ENCODE measurements around the gene TXK.
A peak's percentile ranks its signal among the peaks of the same experiment; 100 is the strongest.

Gene TXK

GRCh38 chr4:48081196-48081595, 52.9 kb downstream of the TXK start:
- in situ Hi-C loops (cut with HindIII; ENCODE audit: low pct_unique_long_range_greater_than_20kb, low sequenced_read_pairs) = no loop called here
- no peak for DNase-seq (ENCODE audit: low read depth in 1 of 2, low spot score in 1 of 2)
- no peak for TF ChIP-seq JUND (IDR thresholded peaks at IDR 0.05; ENCODE audit: low read depth)

GRCh38 chr4:48079972-48080391, 54.1 kb downstream of the TXK start:
- TF ChIP-seq JUND (IDR thresholded peaks at IDR 0.05; ENCODE audit: low read depth) = no peak
- DNase-seq (ENCODE audit: low read depth in 1 of 2, low spot score in 1 of 2) = peak in 1 of 2 experiments; percentile 18
- in situ Hi-C loops (cut with HindIII; ENCODE audit: low pct_unique_long_range_greater_than_20kb, low sequenced_read_pairs) = no loop called here

- in situ Hi-C loops (cut with HindIII; ENCODE audit: low pct_unique_long_range_greater_than_20kb, low sequenced_read_pairs) = no loop called here
- no peak for TF ChIP-seq JUND (IDR thresholded peaks at IDR 0.05; ENCODE audit: low read depth)
- DNase-seq (ENCODE audit: low read depth in 1 of 2, low spot score in 1 of 2) = no peak
These were observed 55.0 kb downstream of the TXK start for GRCh38 chr4:48078862-48079655.

- no peak for DNase-seq (ENCODE audit: low read depth in 1 of 2, low spot score in 1 of 2)
- in situ Hi-C loops (cut with HindIII; ENCODE audit: low pct_unique_long_range_greater_than_20kb, low sequenced_read_pairs) = no loop called here
- no peak for TF ChIP-seq JUND (IDR thresholded peaks at IDR 0.05; ENCODE audit: low read depth)
These were observed 55.6 kb downstream of the TXK start for GRCh38 chr4:48078425-48078824.

GRCh38 chr4:48074657-48075056, 59.4 kb downstream of the TXK start:
- no peak for DNase-seq (ENCODE audit: low read depth in 1 of 2, low spot score in 1 of 2)
- no peak for TF ChIP-seq JUND (IDR thresholded peaks at IDR 0.05; ENCODE audit: low read depth)
- in situ Hi-C loops (cut with HindIII; ENCODE audit: low pct_unique_long_range_greater_than_20kb, low sequenced_read_pairs) = no loop called here

GRCh38 chr4:48073567-48074103, 60.4 kb downstream of the TXK start:
- no peak for DNase-seq (ENCODE audit: low read depth in 1 of 2, low spot score in 1 of 2)
- TF ChIP-seq JUND (IDR thresholded peaks at IDR 0.05; ENCODE audit: low read depth) = no peak
- in situ Hi-C loops (cut with HindIII; ENCODE audit: low pct_unique_long_range_greater_than_20kb, low sequenced_read_pairs) = no loop called here

GRCh38 chr4:48071191-48071590, 62.9 kb downstream of the TXK start:
- no peak for TF ChIP-seq JUND (IDR thresholded peaks at IDR 0.05; ENCODE audit: low read depth)
- in situ Hi-C loops (cut with HindIII; ENCODE audit: low pct_unique_long_range_greater_than_20kb, low sequenced_read_pairs) = no loop called here
- DNase-seq (ENCODE audit: low read depth in 1 of 2, low spot score in 1 of 2) = no peak

GRCh38 chr4:48069026-48069425, 65.0 kb downstream of the TXK start:
- no peak for TF ChIP-seq JUND (IDR thresholded peaks at IDR 0.05; ENCODE audit: low read depth)
- no peak for DNase-seq (ENCODE audit: low read depth in 1 of 2, low spot score in 1 of 2)
- in situ Hi-C loops (cut with HindIII; ENCODE audit: low pct_unique_long_range_greater_than_20kb, low sequenced_read_pairs) = no loop called here

- no peak for DNase-seq (ENCODE audit: low read depth in 1 of 2, low spot score in 1 of 2)
- no peak for TF ChIP-seq JUND (IDR thresholded peaks at IDR 0.05; ENCODE audit: low read depth)
- in situ Hi-C loops (cut with HindIII; ENCODE audit: low pct_unique_long_range_greater_than_20kb, low sequenced_read_pairs) = no loop called here
These were observed 65.9 kb downstream of the TXK start for GRCh38 chr4:48068182-48068581.

- in situ Hi-C loops (cut with HindIII; ENCODE audit: low pct_unique_long_range_greater_than_20kb, low sequenced_read_pairs) = no loop called here
- DNase-seq (ENCODE audit: low read depth in 1 of 2, low spot score in 1 of 2) = no peak
- TF ChIP-seq JUND (IDR thresholded peaks at IDR 0.05; ENCODE audit: low read depth) = no peak
These were observed 66.5 kb downstream of the TXK start for GRCh38 chr4:48067536-48067935.

GRCh38 chr4:48065587-48066052, 68.4 kb downstream of the TXK start:
- no peak for DNase-seq (ENCODE audit: low read depth in 1 of 2, low spot score in 1 of 2)
- in situ Hi-C loops (cut with HindIII; ENCODE audit: low pct_unique_long_range_greater_than_20kb, low sequenced_read_pairs) = no loop called here
- TF ChIP-seq JUND (IDR thresholded peaks at IDR 0.05; ENCODE audit: low read depth) = no peak

- TF ChIP-seq JUND (IDR thresholded peaks at IDR 0.05; ENCODE audit: low read depth) = no peak
- in situ Hi-C loops (cut with HindIII; ENCODE audit: low pct_unique_long_range_greater_than_20kb, low sequenced_read_pairs) = no loop called here
- no peak for DNase-seq (ENCODE audit: low read depth in 1 of 2, low spot score in 1 of 2)
These were observed 69.7 kb downstream of the TXK start for GRCh38 chr4:48064349-48064748.

GRCh38 chr4:48058617-48059530, 75.2 kb downstream of the TXK start:
- in situ Hi-C loops (cut with HindIII; ENCODE audit: low pct_unique_long_range_greater_than_20kb, low sequenced_read_pairs) = no loop called here
- TF ChIP-seq JUND (IDR thresholded peaks at IDR 0.05; ENCODE audit: low read depth) = no peak
- DNase-seq (ENCODE audit: low read depth in 1 of 2, low spot score in 1 of 2) = no peak

Data from T47D (cell line).